Frontal cortex (tissue), 4 donors: ENCODE data around the gene PRKAG2. TPM values are rescaled to one million over a fixed set of nuclear protein-coding genes. Genes with fewer than 3 reads are reported as not detected.
"Not testable (repeated sequence)": the region's sequence is repeated elsewhere in the genome, so short reads cannot be mapped to it uniquely, and the experiment has no call there.

Source experiments
- DNase-seq, 2 donors: peaks; one replicate each; pipeline ENCODE4 v3.0.0; 2012; ENCODE audit warnings: low spot score in 2 of 2
- FAIRE-seq: peaks from 2 replicates; lab custom pipeline; 2012; peaks lifted over from hg19 to GRCh38; lab: Jason Lieb, UNC
- total RNA-seq: library from RNA; depleted of rRNA; stranded (reverse); fragments of >200 nt; gene quantifications from one replicate; pipeline ENCODE4 v1.2.3, GENCODE V29; 2014
- donor health status: control.
- donor health status: control.
- donor health status: control.

The PRKAG2 gene
- total RNA-seq, 1 donor from 2014 or later, result 29.8 TPM

GRCh38 chr7:151762583-151763245 lies 114.2 kb downstream of the PRKAG2 start:
- FAIRE-seq (no peak), DNase-seq (no peak)

DNA sequence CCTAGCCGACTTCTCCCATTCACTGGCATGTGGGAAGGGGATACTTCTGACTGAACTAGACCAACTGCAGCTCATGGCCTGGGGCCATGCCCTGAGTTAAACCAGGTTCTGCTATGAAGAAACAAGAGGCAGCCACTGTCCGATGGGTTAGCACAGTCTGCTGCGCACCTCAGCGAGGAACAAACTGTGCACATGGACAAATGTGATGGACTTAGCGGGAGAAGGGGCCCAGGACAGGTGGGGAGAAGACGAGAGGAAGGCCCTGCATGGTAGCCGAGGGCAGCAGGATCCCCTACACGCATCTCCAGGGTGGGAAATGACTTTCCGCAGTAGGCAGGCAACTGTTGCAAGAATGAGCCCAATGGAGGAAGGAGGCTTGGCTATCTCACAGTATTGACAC lies 115.0 kb downstream of the PRKAG2 start:
- DNase-seq (no peak), FAIRE-seq (no peak)

DNA sequence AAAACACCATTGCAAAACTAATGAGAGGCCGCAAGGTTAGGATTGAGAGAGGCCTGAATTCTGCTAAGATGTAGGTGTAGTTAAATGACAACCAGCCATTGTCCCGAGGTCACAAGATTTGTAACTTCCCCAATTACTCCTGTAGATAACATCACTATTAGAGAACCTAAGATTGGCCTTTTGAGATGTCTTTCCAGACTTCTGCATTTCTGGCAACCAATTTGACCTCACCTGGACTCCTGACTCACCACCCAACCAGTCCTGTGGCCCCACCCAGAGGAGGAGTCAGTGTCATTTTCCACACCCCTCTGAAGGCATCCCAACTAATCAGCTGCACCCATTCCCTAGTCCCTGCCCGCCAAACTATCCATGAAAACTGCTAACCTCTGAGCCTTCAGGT lies 115.7 kb downstream of the PRKAG2 start:
- no peak for FAIRE-seq
- no peak for DNase-seq

GRCh38 chr7:151759591-151760042 lies 117.3 kb downstream of the PRKAG2 start:
- FAIRE-seq (no peak), DNase-seq (peak; percentile 47 to 71)

- no peak for FAIRE-seq
- DNase-seq, result no peak
Observed at GRCh38 chr7:151758622-151759540, 118.0 kb downstream of the PRKAG2 start.

DNA sequence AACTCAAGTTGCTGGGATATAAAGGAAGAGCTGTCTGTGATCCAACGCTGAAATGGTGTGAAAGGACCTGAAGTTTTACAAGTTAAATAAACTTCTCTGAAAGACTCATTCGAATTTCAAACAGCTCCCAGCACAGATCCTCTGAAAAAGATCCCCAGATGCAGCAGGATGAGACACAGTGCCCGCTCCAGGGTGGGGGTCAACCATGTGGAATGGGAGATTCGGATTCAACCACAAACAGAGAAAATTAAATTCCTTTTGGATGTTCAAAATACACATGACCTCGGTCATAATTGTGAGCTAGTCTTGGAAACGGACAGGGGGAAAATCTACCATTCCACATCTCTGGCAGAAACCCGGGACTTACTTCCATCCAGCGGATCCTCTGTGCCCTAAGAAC lies 119.6 kb downstream of the PRKAG2 start:
- no peak for FAIRE-seq
- no peak for DNase-seq

DNA sequence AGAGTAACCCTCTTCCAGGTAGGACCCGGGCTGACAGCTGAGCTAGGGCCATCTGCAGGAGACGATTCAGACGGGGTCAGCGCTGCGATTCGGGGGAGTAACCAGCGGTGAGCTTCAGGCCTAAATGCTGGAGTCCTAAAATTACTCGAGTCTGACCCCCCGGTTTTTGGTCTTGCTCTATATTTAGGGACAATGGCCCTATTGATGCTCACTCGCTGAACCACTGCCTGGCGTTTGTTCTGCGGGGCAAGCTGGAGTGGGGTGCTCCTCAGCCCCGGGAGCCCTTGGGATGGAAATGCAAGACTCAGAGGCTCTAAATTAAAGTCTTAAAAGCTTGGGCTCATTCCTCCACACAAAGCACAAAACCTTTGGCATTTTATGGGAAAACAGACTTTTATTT lies 120.0 kb downstream of the PRKAG2 start:
- FAIRE-seq, result no peak
- DNase-seq, result no peak

- FAIRE-seq (no peak), DNase-seq (no peak)
Observed at GRCh38 chr7:151756076-151756731, 120.7 kb downstream of the PRKAG2 start.

DNA sequence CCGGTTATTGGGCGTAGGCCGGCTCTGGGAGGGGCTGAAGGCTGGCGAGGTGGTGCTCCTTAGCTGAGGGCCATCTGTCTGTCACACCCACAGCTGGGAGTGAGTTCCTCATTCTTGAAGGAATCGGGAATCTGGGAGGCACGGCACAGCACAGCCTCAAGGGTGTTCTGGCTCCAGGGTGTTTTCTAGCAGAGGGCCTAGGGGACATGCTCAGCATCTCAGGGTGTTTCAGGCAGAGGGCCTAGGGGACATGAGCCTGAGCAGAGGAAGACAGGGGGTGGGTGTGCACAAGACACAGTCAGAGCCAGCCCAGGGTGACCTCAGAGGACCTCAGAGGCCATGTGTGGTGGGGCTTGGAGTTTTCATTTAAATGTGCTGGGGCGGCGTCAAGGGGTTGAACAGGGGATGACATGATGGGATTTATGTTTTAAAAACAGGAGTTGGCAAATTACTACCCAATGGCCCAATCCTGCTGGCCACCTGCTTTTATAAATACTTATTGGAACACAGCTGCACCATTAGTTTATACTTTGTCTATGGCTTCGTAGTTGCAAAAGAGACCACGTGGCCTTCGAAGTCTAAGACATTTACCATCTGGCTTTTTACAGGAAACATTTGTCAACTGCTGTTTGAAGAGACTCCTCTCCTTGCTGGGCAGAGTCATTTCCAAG lies 121.6 kb downstream of the PRKAG2 start:
- no peak for DNase-seq
- FAIRE-seq, result no peak

DNA sequence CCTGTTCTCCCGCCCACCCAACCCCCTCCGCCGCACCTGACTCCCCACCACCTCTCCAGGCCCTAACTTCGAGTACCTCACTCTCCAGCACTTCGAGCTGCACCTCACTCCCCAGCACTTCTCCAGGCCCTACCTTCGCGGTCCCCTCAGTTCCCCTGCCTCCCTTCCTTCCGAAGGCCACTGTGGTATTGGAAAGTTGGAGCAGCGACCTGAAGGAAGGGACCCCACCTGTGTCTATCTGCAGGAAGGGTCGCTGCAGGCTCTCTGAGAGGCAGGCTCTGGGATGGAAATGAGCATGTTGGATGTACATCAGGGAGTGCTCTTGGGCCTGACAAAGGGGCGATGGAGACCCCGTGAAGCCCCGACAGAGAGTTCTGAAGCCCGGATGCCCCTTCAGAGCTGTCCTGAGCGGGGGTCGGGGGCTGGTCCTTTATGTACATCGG lies 122.2 kb downstream of the PRKAG2 start:
- DNase-seq, result no peak
- FAIRE-seq, result no peak

- FAIRE-seq (no peak), DNase-seq (peak; percentile 43 to 77)
Observed at GRCh38 chr7:151754142-151754590, 122.7 kb downstream of the PRKAG2 start.

DNA sequence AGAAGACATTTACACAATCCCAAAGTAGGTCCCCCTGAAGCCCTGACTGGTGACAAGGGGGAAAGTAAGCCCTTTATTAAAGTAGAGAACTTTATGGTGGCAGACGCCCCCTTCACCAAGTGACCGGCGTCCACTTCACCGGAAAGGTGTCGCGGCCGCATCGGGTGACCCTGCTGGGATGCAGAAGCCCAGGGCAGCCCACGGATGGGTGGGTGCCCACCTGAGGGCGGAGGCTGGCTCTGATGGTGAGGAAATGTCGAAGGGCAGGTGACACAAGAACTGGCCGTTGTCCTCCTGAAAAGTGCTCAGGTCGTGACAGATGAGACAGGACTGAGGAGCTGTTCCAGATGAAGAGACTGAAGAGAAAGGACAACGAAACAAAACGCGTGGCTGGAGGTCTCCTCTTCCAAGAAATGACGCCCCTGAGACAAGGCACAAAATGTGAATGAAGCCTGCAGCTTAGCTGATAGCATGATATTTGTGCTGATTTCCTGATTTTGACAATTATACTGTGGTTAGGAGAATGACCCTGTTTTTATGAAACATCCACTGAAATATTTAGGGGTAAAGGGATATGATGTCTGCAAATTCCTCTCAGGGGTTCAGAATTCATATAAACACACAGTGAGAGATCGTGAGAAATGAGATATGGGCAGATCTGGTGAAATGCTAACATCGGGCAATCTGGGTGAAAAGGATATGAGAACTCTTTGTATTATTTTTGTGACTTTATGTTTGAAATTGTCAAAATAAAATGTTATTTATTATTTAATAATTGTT lies 123.9 kb downstream of the PRKAG2 start:
- FAIRE-seq, result no peak
- no peak for DNase-seq

DNA sequence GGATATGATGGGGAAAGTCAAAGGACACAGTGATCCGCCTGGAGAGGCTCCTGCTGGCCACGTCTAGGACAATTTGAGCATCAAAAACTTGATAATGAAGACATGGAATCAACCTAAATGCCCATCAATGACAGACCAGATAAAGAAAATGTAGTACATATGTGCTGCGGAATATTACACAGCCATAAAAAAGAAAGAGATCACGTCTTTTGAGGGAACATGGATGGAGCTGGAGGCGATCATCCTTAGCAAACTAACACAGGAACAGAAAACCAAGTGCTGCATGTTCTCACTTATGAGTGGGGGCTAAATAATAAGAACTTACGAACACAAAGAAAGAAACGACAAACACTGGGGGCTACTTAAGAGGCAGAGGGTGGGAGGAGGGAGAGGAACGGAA lies 124.9 kb downstream of the PRKAG2 start:
- no peak for FAIRE-seq
- no peak for DNase-seq

- DNase-seq (no peak), FAIRE-seq (no peak)
Observed at GRCh38 chr7:151748733-151749132, 128.2 kb downstream of the PRKAG2 start.

GRCh38 chr7:151748021-151748420 lies 128.9 kb downstream of the PRKAG2 start:
- DNase-seq, FAIRE-seq: not testable (repeated sequence)

DNA sequence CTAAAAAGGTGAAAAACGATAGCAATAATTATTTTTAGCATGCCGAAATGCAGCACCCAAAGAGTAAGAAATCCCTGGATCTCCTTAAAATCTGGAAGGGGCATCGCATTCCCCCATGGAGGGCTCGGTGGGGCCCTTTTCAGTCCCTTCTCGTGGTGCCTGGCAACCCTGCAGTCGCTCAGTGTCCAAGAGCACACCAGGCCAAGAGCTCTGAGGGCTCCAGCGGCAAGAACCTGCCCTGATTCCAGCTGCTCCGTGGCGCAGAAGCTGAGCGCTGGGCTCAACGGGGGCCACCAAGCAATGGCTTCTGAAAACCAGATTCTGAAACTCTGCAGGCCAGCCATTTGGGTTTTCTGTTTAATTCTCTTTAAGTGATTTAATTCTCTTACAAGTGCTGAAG lies 131.2 kb downstream of the PRKAG2 start:
- DNase-seq, result no peak
- no peak for FAIRE-seq

DNA sequence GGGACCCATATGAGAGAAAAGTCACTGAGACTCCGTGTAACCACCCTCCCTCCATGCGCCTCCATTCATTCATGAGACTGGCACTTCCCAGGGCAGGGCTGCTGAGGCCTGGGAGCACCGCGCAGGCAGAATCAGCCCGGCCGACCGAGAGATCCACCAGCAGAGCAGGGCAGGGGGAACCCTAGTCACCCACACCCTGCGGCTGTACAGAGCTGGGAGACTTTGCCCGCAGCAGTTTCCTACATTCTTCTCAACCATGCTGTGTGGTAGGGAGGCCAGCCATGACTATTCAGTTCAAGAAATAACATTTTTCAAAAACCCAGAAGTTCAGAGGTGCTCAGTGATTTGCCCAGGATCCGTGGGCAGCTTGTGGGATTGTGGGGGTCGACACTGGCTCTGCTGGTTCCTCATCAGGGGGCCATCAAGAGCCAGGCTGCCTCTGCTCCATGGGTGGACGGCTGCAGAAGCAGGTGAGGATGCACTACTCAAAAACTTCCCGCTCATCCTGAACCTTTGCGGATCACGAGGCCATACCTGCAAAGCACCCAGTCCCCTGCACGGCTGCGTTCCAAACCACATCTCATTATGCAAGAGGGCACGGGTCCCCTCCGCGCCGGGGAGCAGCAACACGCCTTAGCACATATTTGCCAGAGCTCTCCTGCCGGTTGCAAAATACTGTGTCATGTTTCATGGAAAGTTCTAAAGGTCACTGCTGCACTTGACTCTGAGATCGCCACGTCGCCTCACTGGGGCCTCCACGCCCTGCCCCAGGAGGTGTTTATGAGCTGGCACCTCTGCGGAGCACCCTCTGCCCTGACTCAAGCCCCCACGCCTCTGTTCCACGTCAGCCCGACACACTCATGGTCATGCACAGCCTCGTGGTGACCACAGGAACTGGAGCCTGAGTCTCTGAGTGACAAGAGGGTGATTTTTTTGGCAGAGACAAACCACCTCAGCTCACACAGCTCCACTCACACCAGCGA lies 132.0 kb downstream of the PRKAG2 start:
- no peak for FAIRE-seq
- no peak for DNase-seq

- FAIRE-seq (no peak), DNase-seq (no peak)
Observed at GRCh38 chr7:151744051-151744580, 132.8 kb downstream of the PRKAG2 start.
